Mesothelial cell of epicardium (in vitro differentiated cells): Measurements from ENCODE around the gene TCEA3. TPM values are rescaled to one million over a fixed set of nuclear protein-coding genes. Genes with fewer than 3 reads are reported as not detected.

Experiments used
- DNase-seq, 2 experiments: peaks; one replicate each; pipeline ENCODE4 v3.0.0; 2021; ENCODE audit warnings: low spot score in 2 of 2; ENCODE audit not compliant: unreplicated experiment in 2 of 2
- H3K27ac Mint-ChIP-seq: 2 replicates; pipeline ENCODE4 v1.8.0; 2021; ENCODE audit warnings: mixed read lengths
- H3K27me3 Mint-ChIP-seq: 2 replicates; pipeline ENCODE4 v1.8.0; 2021; ENCODE audit warnings: low read depth, mixed read lengths
- H3K36me3 Mint-ChIP-seq: 2 replicates; pipeline ENCODE4 v1.8.0; 2021; ENCODE audit warnings: mixed read lengths
- H3K4me1 Mint-ChIP-seq: 2 replicates; pipeline ENCODE4 v1.8.0; 2021; ENCODE audit warnings: mixed read lengths
- H3K4me3 Mint-ChIP-seq: 2 replicates; pipeline ENCODE4 v1.8.0; 2021; ENCODE audit warnings: mild to moderate bottlenecking, moderate library complexity, mixed read lengths
- H3K9me3 Mint-ChIP-seq: 2 replicates; pipeline ENCODE4 v1.8.0; 2021; ENCODE audit warnings: mixed read lengths
- total RNA-seq: library from RNA; stranded (reverse); gene quantifications from 3 replicates; pipeline ENCODE4 v1.2.1, GENCODE V29; 2021
- TF ChIP-seq, protein P1 (sequence below): fragments of 200-600 bp; sonication (generic); IDR thresholded peaks from one replicate; pipeline ENCODE4 v1.5.0; 2021; ENCODE audit warnings: antibody characterized with exemption; ENCODE audit not compliant: unreplicated experiment

TCEA3 gene
- total RNA-seq, 1 donor from 2014 or later: 10.0 TPM

DNA sequence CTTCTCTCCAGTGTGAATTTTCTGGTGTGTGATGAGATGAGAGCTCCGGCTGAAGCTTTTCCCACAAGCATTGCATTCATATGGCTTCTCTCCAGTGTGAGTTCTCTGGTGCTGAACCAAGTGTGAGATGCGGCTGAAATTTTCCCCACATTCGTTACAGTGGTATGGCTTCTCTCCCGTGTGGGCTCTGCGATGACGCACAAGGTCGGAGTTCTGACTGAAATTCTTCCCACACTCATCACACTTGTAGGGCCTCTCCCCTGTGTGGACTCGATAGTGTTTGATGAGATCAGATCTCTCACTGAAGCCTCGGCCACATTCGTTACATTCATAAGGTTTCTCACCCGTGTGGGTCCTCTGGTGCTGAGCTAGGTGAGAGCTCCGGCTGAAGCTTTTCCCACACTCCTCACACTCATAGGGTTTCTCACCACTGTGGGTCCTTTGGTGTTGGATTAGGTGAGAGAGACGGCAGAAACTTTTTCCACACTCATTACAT lies 62.3 kb downstream of the TCEA3 start:
- Mint-ChIP-seq H3K27me3 (no peaks in the 10 kb centered on the region), H3K36me3 (peaks cover 88% of the 10 kb centered on the region), H3K27ac (no peak overlapping the region), H3K4me3 (no peak overlapping the region), H3K9me3 (peaks cover 62% of the 10 kb centered on the region), H3K4me1 (peaks cover 11% of the 10 kb centered on the region)
- no peak for DNase-seq
- TF ChIP-seq, protein P1, sequence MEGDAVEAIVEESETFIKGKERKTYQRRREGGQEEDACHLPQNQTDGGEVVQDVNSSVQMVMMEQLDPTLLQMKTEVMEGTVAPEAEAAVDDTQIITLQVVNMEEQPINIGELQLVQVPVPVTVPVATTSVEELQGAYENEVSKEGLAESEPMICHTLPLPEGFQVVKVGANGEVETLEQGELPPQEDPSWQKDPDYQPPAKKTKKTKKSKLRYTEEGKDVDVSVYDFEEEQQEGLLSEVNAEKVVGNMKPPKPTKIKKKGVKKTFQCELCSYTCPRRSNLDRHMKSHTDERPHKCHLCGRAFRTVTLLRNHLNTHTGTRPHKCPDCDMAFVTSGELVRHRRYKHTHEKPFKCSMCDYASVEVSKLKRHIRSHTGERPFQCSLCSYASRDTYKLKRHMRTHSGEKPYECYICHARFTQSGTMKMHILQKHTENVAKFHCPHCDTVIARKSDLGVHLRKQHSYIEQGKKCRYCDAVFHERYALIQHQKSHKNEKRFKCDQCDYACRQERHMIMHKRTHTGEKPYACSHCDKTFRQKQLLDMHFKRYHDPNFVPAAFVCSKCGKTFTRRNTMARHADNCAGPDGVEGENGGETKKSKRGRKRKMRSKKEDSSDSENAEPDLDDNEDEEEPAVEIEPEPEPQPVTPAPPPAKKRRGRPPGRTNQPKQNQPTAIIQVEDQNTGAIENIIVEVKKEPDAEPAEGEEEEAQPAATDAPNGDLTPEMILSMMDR: no peak

DNA sequence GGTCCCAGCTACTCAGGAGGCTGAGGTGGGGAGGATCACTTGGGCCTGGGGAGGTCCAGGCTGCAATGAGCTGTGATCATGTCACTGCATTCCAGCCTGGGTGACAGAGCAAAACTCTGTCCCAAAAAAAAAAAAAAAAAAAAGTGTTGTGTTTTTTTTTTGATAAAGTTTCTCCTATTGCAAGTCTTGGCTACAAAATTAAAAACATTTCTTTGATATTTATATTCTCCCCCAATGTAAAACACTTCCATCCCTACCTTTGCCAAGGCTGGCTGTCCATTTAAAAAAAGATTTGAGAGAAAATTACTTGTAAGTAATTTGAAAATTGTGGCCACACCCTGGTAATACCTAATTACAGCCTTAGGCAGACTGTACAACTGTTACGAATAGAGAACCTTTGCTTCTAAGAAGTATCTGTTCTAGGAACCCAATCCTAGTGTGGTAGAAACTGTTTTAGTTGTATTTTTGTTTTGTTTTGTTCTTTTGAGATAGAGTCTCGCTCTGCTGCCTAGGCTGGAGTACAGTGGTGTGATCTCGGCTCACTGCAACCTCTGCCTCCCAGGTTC lies 66.2 kb downstream of the TCEA3 start:
- H3K27ac Mint-ChIP-seq: no peak overlapping the region

DNA sequence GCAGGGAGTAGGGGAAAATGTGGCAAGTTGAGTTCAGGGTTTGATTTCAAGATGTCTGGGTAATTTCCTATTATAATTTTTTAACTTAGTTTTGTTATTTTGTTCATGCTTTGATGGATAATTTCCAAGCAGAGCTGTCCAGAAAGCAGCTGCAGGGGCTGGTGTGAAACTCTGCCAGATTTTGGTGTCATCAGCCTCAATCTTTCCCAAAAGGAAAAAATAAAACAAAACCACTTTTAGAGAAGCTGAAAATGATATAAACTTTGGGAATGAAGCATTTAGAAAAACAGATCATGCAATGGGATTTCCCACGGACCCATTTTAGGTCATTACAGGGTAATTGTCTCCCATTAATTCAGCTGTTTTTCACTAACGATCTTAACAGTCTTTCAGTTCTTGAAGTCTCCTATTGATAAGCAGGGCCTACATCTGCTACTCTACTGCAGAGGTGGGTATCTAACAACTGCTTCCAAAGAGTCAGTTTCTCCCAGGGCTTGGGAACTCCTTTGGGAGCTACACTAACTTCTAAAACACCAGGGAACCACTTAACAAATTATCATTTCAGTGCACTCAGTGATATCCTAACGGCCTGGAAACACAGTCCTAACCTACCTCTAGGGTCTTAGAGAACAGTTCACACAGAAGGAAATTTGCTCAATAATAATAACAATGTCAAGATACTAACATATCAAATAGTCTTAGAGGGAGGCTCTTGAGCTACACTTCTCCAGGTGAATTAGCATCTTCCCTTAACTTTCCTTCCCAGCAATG lies 67.2 kb downstream of the TCEA3 start:
- H3K4me1 Mint-ChIP-seq: no peaks in the 10 kb centered on the region
- DNase-seq: peak in 1 of 2 experiments; percentile 0
- no peak overlapping the region for H3K27ac Mint-ChIP-seq
- H3K27me3 Mint-ChIP-seq: peaks cover 2% of the 10 kb centered on the region
- peaks cover 49% of the 10 kb centered on the region for H3K36me3 Mint-ChIP-seq
- no peak overlapping the region for H3K4me3 Mint-ChIP-seq
- TF ChIP-seq, protein P1: no peak
- peaks cover 40% of the 10 kb centered on the region for H3K9me3 Mint-ChIP-seq

More for the DNA sequence above, 66.2 kb downstream of the TCEA3 start:
- H3K4me3 Mint-ChIP-seq: no peak overlapping the region
- H3K9me3 Mint-ChIP-seq: peaks cover 49% of the 10 kb centered on the region
- no peak for DNase-seq
- no peaks in the 10 kb centered on the region for H3K27me3 Mint-ChIP-seq
- H3K36me3 Mint-ChIP-seq: peaks cover 59% of the 10 kb centered on the region
- TF ChIP-seq, protein P1: no peak
- no peaks in the 10 kb centered on the region for H3K4me1 Mint-ChIP-seq

DNA sequence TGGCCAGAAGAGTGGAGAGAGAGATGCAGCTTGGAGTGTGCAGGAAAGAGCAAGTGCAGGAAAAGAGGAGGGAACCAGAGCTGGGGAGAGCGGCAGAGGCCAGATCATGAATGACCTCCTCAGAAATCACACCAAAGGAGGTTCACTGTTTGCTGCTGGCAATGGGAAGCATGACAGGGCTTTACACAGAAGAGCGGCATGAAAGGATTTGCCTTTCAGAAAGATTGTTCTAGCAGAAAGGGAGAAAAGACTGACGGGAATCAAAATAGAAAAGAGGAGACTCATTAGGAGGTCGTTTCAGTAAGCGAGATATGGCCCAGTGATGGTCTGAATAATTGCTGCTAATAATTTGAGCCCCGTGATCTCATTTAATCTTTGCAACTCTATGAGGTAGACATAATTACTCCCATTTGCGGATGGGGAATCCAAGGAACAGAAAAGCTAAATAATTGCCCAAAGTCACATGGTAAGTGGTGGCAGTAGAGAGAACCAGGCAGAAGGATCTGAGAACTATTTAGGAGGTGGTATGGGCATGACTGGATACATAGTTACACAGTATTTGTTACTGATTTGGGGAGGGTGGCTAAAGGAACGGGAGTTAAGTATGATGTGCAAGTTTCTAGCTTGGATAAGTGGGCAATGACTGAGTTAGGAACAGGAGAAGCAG lies 67.9 kb downstream of the TCEA3 start:
- no peak overlapping the region for H3K4me3 Mint-ChIP-seq
- H3K27me3 Mint-ChIP-seq: peaks cover 2% of the 10 kb centered on the region

DNA sequence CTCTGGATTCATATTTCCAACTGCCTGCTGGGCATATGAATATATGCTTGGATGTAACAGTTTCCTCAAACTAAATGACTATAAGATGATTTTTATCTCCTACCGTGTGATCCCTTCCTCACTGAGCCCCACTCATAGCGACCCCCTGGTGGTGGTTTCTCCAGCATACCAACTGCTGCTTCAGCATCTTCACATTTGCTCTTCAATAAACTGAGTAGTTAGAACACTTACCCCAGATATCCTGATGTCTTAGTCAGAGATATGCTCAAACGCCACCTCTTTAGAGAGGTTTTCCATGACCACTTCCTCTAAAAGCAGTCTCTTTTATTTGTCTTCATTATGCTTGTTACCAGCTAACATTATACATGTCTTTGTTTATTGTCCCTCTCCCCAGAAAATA lies 70.3 kb downstream of the TCEA3 start:
- H3K36me3 Mint-ChIP-seq: peaks cover 18% of the 10 kb centered on the region
- H3K4me3 Mint-ChIP-seq: no peak overlapping the region
- no peak overlapping the region for H3K27ac Mint-ChIP-seq
- H3K9me3 Mint-ChIP-seq: peaks cover 12% of the 10 kb centered on the region
- TF ChIP-seq, protein P1: no peak
- H3K4me1 Mint-ChIP-seq: no peaks in the 10 kb centered on the region
- H3K27me3 Mint-ChIP-seq: peaks cover 2% of the 10 kb centered on the region
- DNase-seq: no peak

More for the DNA sequence above, 67.9 kb downstream of the TCEA3 start:
- TF ChIP-seq, protein P1: no peak
- H3K27ac Mint-ChIP-seq: no peak overlapping the region
- no peak for DNase-seq
- no peaks in the 10 kb centered on the region for H3K4me1 Mint-ChIP-seq
- peaks cover 41% of the 10 kb centered on the region for H3K36me3 Mint-ChIP-seq
- peaks cover 35% of the 10 kb centered on the region for H3K9me3 Mint-ChIP-seq
